HG03342 (cell line): ENCODE measurements around the gene POU6F2.

ENCODE experiments used
- ATAC-seq: cut with Tn5 transposase; IDR thresholded peaks from one replicate; pipeline ENCODE4 v1.9.1; 2021; ENCODE audit warnings: mild to moderate bottlenecking, moderate library complexity; ENCODE audit not compliant: unreplicated experiment

Gene POU6F2

DNA sequence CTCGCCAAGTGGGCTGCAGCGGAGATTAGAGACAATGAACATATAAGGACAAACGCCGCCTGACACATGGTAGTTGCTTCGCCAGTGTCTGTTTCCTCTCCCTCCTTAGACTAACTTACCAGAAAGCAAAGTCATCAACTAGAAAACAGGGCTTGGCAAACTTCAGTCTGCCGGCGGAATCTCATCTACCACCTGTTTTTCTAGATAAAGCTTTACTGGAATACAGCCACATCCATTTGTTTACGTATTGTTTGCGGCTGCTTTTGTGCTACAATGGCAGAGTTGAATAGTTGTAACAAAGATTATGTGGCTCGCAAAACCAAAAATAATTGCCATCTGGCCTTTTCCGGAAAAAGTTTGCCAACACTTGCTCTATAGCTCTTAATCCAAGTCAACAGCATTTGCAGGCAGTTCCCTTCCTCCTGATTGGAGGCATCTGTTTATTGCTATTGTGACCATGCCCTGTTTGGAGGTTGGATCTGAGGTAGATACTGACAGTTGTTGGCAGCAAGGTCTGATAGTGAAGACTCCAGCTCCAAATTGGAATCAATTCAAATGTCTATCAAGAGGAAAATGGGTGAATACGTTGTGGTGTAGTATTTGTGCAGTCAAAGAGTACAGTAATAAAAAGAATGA, 260.6 kb downstream of the POU6F2 start:
- ATAC-seq: no peak

DNA sequence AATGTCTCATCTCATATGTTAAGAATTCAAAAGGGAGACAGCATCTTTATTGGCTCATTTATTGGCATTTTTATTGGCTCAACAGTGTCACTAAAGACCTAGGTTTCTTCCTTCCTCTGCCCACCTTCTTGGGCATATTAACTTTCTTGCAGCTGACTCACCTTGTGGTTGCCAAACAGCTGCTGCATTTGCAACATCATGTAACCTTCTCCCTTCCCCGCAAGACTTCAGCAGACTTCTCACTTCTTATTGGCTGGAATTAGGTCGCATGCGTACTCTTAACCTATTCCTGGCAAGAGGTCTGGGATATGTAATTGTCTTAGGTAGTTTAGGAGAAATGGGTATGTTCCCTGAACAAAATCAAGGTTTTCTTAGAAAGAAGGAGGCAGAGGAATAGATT, 263.2 kb downstream of the POU6F2 start:
- no peak for ATAC-seq

DNA sequence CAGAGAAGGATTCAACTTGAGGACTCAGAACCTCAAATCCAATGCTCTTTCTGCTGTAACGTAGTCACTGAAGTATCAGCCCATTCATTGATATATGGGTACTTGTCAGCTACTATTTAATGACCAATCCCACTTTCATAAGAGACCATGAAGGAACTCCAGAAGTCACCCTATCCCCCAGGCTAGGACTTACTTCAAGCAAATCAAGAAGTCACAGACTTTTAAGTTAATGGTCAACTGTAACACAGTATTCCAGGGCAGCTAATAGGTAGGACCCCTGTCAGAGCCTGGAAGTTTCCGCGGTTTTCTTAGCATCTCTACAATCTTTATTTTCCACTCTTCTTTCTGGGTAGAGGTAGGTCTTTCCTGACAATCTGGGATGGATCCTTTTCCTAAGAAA, 269.9 kb downstream of the POU6F2 start:
- ATAC-seq: no peak

DNA sequence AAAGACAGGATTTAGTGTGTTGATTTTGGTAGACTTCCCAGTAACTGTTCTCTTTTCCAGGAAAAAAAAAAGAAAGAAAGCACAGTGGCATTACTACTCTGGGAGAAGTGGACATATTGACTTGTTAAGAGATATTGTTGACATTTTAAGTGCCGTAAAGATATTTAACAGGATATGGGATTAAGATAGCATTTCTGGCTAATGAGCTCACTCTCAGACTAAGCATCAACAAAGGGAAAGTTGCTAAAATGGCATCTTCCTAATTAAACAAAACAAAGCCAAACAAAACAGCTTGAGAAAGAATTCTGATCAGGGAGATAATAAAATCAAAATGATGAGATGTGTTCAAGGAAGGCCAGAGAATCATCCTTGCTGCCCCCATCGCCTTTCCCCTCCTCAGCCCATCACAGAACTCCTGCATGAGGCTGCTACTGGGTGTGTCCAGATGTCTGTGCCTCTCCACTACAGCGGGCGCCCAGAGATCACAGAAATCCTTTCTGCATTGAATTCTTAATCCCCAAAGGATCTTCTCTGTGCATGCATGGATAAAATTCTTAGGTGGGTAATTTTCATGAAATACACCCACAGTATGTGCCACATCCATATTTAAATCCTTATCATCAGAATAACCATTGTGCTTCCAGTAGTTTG, 270.5 kb downstream of the POU6F2 start:
- ATAC-seq: no peak

DNA sequence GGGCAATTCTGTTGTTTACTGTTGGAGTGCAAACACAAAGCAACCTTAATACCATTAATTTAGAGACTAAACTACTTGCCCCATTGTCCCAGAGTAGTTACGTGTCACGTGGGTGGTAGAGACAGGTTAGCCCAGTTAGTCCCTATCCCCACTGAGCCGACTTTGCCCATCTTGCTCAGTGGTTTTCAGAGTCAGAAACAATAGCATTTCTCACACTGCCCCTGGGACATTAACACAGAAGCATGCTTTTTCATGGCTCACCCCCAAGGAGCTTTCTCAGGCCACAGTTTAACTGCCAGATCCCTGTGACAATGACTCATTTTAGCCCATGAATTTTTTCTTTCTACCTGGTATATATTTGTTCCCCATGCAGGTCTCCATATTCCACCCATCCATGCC, 271.0 kb downstream of the POU6F2 start:
- no peak for ATAC-seq

DNA sequence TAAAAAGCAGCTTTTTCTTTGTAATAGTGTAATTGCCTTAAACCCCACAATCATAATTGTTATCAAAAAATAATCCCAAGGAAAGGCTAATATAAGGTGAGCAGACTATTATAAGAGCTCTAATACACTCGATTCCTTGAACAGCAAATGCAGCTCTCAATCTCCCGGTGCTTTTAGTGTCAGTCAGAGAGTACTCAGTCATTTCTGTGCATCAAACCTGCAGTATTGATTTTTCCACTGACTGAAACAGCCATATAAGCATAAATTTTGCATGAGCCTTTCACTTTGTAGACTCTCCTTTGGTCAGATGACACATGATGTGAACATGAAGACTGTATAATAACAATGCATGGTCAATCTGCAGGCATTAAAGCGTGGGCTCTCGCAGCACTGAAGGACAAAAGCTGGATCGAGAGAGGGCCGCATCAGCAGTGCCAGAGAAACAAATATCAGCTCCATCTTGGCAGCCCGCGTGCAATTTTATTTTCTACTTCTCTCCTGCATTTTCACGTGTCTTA, 272.0 kb downstream of the POU6F2 start:
- ATAC-seq: no peak

DNA sequence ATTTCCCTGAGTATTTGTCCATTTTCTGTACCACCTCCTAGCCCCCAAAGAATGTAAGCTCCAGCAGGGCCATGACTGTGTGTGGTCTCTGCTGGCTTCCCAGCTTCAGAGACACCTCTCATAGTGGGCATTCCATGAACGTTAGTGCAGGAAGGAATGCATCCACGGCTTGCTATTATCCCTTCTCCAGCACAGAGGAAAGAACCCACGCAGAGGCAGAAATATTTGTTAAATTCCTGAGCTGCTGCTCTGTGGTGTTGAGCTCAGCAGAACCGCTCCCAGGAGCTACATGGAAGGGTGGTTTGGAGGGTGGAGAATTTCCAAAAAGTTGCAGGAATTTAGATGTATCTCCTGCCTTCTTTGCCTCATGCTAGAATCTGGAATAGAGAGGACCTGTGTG, 275.2 kb downstream of the POU6F2 start:
- ATAC-seq: no peak

DNA sequence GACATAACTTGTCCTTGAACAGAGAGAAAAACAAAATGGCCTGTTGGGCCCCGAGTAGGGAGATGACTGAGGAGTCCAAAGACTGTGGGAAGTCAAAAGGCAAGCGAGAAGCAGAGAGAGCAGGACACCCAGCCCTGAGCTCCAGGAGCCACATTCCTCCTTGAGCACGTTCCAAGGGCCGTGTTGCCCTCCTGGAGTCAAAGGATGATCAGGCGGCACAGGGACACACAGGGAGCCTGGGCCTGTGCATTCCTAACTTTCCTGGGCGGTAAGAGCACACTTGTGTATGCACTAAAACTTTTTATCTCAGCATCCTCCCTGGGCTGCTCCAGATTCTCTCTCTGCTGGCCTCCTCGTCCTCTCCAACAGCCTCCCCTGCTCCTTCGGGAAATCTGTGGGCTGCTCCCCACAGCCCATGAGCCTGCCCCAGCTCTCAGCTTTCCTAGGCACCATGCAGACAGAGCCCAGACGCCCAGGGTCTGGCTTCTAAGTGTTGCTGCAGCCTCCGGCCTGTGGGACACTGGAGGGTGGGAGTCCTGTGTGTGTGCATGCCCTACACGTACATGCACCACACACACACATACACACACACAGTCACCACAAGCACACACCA, 281.8 kb downstream of the POU6F2 start:
- no peak for ATAC-seq

DNA sequence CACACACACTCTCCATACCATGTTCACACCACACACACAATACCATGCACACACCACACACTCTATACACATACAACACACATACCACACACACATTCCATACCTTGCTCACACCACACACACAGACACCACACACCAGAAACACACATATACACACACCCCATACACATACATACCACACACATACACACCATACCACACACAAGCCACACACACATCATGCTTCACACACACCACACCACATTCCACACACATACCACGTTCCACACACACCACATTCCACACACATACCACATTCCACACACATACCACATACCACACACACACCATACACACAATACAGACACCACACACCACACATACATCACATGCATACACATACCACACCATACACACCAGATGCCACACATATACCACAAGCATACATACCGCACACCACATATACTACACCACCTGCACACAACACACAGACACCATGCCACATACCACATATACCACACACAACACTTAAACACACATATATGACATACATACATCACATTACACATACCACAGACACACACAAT, 282.7 kb downstream of the POU6F2 start:
- ATAC-seq: no peak

DNA sequence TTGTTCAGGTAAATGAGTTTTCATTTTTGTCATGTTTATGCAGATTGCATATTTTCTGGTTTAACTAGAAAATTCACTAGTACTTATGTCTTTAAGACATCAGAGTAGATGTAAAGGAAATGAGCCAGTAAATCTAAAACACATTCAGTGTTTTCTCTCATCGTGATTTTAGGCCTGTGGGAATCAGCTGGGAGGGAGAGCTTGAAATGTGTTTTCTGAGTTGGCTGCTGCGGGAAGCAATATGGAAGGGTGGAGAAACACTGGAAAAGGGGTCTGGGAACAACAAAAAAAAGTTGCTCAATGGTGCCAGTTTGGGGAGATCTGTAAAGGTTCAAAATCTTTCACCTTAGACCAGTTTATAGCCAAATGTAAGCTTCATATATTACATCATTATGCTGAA, 284.1 kb downstream of the POU6F2 start:
- no peak for ATAC-seq

DNA sequence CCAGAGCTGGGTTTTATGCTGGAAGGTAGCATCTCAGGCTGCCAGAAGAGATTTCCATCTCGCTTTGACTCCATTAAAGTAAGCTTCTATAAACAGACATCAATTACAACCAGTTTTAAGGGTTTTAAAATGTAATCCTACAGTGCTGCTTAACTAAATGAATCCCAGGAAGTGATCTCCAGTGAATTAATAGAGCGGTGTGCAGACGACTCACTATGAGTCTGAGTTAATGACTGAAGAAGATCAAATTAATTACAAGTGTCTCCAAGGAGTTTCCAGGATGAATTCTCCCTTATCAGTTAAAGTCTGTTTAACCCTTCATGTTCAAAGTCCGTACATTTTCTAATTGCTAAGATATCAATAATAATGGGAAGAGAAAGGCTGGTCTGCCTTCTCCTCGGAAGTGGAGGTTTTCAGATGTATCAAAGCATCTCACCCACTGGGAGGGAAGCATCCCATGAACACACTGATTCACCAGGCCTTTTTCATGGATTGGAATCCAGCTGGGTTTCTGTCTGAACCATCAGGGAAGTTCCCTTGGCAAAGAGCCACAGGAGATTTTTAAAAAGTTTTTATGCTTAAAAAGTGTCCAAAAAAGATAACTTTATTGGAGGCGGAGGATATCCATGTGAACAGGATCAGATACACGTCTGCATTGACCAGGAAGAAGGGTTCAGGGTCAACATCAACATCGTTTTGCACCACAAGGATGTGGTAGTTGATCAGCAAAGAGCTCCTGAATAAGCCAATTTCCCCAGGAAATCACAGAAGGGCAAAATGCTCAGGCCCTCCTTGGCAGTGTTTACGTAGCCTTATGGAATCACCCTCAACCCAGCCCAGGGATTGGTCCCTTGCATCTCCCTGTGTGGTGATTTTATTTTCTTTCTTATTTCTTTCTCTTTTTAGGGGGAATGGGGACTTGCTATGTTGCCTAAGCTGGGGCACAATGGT, 288.2 kb downstream of the POU6F2 start:
- no peak for ATAC-seq

DNA sequence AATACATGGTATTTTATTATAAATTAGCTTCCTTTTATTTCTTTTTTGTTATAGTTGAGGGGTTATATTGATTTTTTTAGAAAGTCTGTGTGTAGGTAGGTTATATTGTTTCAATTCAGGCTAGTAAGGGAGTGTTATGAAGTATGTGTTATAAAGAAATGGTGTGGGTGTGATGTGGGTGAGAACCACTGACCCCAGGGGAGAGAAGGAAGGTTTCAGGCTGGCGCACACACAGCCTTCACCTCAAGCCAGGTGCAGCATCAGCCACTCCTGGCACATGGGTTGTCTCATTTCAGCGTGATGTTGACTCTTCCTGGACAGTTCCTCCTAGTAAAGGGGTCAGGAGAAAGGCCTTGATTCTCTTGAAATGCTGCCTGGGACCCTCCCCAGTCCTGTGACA, 291.3 kb downstream of the POU6F2 start:
- no peak for ATAC-seq

DNA sequence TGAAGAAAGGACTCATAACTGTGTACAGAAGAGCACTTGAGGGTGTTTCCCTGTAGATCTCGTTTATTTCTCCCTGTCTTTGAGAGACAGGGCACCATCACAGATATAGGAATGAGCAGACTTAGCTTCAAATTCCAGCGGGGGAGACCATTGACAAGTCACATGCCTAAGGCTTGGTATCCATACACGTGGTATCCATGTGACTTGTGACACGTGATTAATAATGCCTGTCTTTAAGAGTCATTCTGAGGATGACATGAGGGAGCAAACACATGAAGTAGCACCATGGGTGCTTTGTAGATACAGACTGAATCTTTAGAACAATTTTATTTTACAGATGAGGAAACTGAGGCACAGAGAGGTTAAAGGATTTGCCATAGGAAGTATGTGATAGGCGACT, 292.3 kb downstream of the POU6F2 start:
- no peak for ATAC-seq

DNA sequence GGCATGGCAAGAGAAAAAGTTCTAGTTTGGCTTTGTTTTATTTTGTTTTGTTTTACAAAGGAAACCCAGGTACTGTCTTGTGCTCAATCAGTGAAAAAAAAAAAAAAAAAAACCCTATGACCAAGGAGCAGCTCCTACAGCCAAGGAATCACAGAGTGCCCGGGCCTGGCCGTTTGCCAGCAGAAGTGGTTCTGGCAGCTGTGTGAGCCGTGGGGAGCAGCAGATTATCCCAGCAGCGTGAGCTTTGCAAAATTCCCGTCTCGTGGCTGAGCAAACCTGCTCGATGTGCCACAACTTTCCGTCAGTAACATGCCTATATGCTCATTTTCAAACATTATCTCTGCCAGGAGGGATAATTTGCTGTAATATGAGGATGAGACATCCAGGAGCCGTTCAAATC, 293.7 kb downstream of the POU6F2 start:
- ATAC-seq: no peak

DNA sequence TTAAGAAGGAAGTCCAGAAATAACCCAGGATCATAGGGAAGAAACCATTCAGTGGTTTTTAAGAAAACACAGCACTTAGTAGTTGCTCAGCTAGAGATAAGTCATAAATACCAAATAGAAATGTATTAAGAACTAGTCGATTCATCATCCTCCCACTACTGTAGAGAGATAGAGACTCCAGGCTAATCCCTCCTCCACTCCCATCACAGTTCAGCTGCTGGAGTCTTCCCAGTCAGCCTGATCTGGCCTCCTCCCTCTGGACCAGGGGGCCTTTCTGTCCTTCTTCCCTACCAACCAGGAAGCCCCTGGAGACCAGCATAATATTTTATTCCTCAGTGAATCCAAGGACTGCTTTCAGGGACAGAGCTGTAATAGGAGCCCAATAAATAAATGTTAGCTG, 294.4 kb downstream of the POU6F2 start:
- ATAC-seq: no peak

DNA sequence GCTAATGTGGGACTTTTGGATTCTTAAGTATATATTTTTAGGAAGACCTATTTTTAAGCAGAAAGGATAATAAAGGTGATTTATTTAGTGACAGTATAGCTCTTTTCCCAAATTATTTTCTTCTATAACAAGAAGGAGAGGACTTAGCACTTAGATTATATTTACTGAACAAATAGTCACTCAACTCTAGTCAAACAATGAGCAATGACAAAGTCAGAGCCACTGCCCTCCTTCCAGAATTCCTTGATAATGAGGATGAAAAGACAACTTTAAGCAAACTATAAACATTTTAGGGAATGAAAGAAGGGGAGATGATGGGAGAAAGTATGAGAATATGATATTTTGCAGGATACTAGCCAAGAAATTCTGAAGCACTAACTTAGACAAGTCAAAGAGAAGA, 295.0 kb downstream of the POU6F2 start:
- no peak for ATAC-seq

DNA sequence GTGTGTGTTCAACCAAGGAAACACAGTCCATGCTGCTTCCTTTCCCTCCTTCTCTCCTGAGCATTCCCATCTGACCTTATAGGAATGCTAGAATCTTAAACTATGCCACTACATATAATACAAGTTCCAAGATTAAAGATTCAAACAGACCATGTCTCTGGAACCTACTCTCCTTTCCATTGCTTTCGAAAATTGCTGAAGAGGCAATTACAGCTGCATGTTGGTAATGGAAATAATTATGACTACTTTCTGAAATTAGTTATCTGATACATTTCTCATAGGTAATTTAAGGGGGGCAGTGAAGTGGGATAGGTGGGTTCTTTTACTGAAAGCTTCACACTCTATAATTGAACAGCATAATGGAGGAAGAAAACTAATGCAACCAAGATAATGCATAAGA, 302.6 kb downstream of the POU6F2 start:
- no peak for ATAC-seq

DNA sequence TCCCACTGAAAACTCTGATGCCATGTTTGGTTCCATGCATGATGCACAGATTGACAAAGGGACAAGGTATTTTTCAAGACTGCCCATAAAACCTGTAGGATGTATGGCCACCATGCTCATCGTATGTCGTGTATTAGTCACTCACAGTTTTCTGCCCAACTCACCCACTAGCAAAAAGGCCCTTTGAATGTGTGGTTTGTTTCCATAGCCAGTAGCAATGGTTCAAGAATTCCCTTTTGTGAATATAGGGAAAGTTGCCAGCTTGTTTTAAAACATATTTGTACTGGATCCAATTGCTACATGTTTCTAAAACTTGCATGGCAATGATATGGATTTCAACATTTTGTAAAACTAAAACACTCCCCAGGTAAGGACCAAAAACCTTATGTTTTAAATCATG, 307.5 kb downstream of the POU6F2 start:
- no peak for ATAC-seq

DNA sequence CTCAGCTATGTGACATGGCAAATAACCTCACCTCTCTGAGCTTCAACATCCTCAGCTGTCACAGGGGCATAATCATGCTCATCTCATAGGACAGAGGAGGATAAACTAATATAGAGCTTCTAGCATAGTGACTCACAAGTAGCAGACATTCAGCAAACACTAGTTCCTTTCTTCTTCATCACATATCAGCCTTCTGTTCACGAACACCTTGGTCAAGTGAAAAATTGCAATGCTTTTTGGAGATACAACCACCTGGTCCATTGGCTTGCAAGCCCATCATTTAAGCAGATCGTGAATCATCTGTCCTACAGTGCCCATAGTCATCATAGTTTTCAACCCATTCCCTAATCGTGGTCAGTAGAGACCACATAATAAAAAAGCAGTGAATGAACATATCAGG, 310.6 kb downstream of the POU6F2 start:
- no peak for ATAC-seq

DNA sequence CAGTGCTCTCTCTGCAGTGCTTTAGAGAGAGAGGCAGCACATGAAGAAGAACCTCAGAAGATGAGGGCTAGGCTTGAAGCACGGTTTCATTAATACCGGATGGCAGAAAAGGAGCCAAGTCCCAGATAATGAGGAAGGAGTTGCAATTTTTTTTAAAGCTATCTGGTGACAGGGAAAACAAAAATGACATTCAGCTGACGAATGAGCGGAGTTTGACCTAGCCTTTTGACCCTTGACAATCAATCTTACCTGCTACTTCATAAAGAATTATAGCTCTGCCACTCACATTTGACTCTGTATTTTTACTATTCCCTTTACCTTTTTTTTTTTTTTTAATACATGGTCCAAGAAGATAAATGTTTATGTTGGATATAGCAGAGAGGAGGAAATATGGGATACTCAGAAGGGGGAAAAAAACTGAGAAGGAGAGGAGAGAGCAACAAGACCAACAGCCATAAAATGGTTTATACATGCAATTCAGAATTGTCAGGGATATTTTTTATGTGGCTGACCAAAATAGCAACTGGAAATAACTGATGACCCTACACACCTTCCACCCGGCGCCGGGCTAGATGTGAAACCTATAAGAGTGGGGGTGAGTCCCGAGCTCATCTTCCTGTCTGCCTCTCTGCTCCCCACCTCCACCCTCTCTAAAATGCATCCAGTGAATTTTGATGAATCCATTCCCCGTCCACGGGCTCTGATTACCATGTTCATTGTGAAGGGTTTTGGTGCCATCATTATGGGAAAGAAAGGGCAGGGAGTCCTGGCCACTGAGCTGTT, 314.1 kb downstream of the POU6F2 start:
- ATAC-seq: no peak
